CD14-positive monocyte (primary cell): ENCODE results near the gene ELMO1. TPM values are rescaled to one million over a fixed set of nuclear protein-coding genes. Genes with fewer than 3 reads are reported as not detected.

Source experiments
- DNase-seq, 3 donors: peaks; one replicate each; pipeline ENCODE4 v3.0.0-alpha.2; 2011 to 2022
- H2AFZ ChIP-seq: 2 replicates; pipeline ENCODE4 v1.6.0; 2012; ENCODE audit warnings: mild to moderate bottlenecking, low read depth, low read length, inconsistent platforms; ENCODE audit not compliant: insufficient read depth, poor library complexity, severe bottlenecking
- H3K27ac ChIP-seq, 2 donors: 1 replicate in 1 of 2; 2 replicates in 1 of 2; pipeline ENCODE4 v1.5.1; 2012 to 2013; ENCODE audit warnings: low read length in 2 of 2, control low read depth in 1 of 2, inconsistent platforms in 1 of 2, low read depth in 1 of 2, mild to moderate bottlenecking in 1 of 2
- H3K27me3 ChIP-seq, 2 donors: one replicate each; pipeline versions ENCODE4 v1.6.0 to v1.6.1; 2011 to 2013; ENCODE audit warnings: low read length in 2 of 2; ENCODE audit not compliant: control insufficient read depth in 2 of 2, insufficient read depth in 2 of 2
- H3K36me3 ChIP-seq, 2 donors: replicated peaks in 1 of 2; 1 replicate in 1 of 2; 2 replicates in 1 of 2; pipeline versions ENCODE4 v1.5.1 to v1.6.1; 2012 to 2013; ENCODE audit warnings: low read length in 2 of 2, control low read depth in 1 of 2, inconsistent platforms in 1 of 2, mild to moderate bottlenecking in 1 of 2; ENCODE audit not compliant: insufficient read depth in 2 of 2, control insufficient read depth in 1 of 2
- H3K4me1 ChIP-seq, 2 donors: 1 replicate in 1 of 2; 2 replicates in 1 of 2; pipeline versions ENCODE4 v1.5.1 to v1.6.1; 2012 to 2013; ENCODE audit warnings: low read length in 2 of 2, control low read depth in 1 of 2, inconsistent platforms in 1 of 2, mild to moderate bottlenecking in 1 of 2, moderate library complexity in 1 of 2; ENCODE audit not compliant: insufficient read depth in 2 of 2, control insufficient read depth in 1 of 2
- H3K4me2 ChIP-seq: replicated peaks from 2 replicates; pipeline ENCODE3; 2012; ENCODE audit warnings: low read length, moderate library complexity, mild to moderate bottlenecking; ENCODE audit not compliant: poor library complexity, severe bottlenecking; ENCODE audit errors: extremely low read depth
- H3K4me3 ChIP-seq, 3 experiments: fragments of 200-600 bp in 1 of 3; sonication (generic) in 1 of 3; replicated peaks in 1 of 3; 1 replicate in 2 of 3; 2 replicates in 1 of 3; pipeline ENCODE4 v1.5.1; 2011 to 2013; ENCODE audit warnings: low read length in 3 of 3, mild to moderate bottlenecking in 3 of 3, control low read depth in 2 of 3, low read depth in 2 of 3, inconsistent platforms in 1 of 3, moderate library complexity in 1 of 3
- H3K79me2 ChIP-seq: 2 replicates; pipeline ENCODE4 v1.6.0; 2012; ENCODE audit warnings: mild to moderate bottlenecking, control low read depth, inconsistent platforms, low read length, moderate library complexity; ENCODE audit not compliant: insufficient read depth
- H3K9ac ChIP-seq: 2 replicates; pipeline ENCODE4 v1.6.0; 2017; ENCODE audit warnings: low read length, mild to moderate bottlenecking; ENCODE audit not compliant: insufficient read depth, poor library complexity, severe bottlenecking
- H3K9me3 ChIP-seq, 2 donors: replicated peaks in 1 of 2; 1 replicate in 1 of 2; 2 replicates in 1 of 2; pipeline versions ENCODE4 v1.5.1 to v1.6.1; 2012 to 2013; ENCODE audit warnings: low read length in 2 of 2, control low read depth in 1 of 2; ENCODE audit not compliant: control insufficient read depth in 1 of 2, insufficient read depth in 1 of 2
- H4K20me1 ChIP-seq: 2 replicates; pipeline ENCODE4 v1.6.0; 2012; ENCODE audit warnings: mild to moderate bottlenecking, low read length, control low read depth, moderate library complexity; ENCODE audit not compliant: insufficient read depth
- H3K27ac Mint-ChIP-seq, 7 donors: one replicate each; pipeline ENCODE4 v1.8.0; 2020; ENCODE audit warnings: mild to moderate bottlenecking in 7 of 7, mixed read lengths in 7 of 7, moderate library complexity in 6 of 7, inconsistent platforms in 2 of 7
- H3K27me3 Mint-ChIP-seq, 3 donors: one replicate each; pipeline ENCODE4 v1.8.0; 2021 to 2022; ENCODE audit warnings: low read depth in 3 of 3, mild to moderate bottlenecking in 3 of 3, mixed read lengths in 3 of 3, moderate library complexity in 3 of 3, inconsistent platforms in 1 of 3
- H3K36me3 Mint-ChIP-seq, 2 donors: one replicate each; pipeline ENCODE4 v1.8.0; 2020; ENCODE audit warnings: mixed read lengths in 2 of 2, inconsistent platforms in 1 of 2, mild to moderate bottlenecking in 1 of 2
- H3K4me1 Mint-ChIP-seq: one replicate; pipeline ENCODE4 v1.8.0; 2020; ENCODE audit warnings: mild to moderate bottlenecking, mixed read lengths
- H3K4me3 Mint-ChIP-seq, 2 donors: one replicate each; pipeline ENCODE4 v1.8.0; 2020; ENCODE audit warnings: mild to moderate bottlenecking in 2 of 2, mixed read lengths in 2 of 2, moderate library complexity in 1 of 2
- H3K9me3 Mint-ChIP-seq, 7 donors: one replicate each; pipeline ENCODE4 v1.8.0; 2020 to 2022; ENCODE audit warnings: mixed read lengths in 7 of 7, mild to moderate bottlenecking in 6 of 7, moderate library complexity in 6 of 7, inconsistent platforms in 2 of 7
- whole genome bisulfite sequencing: methylation state at CpG from one replicate; pipeline ENCODE4 v1.1.5; 2013; ENCODE audit warnings: missing lambda C conversion rate; ENCODE audit not compliant: insufficient coverage; 5-methylcytosine and 5-hydroxymethylcytosine counted together
- intact Hi-C, 2 donors: fragments of 100-400 bp; cut with micrococcal nuclease; formaldehyde crosslinking; loops; one replicate each; pipeline versions ENCODE4 v1.15.0 to v1.15.1; 2023
- polyA plus RNA-seq, 3 donors: library from polyadenylated mRNA; depleted of rRNA in 1 of 3; unstranded in 2 of 3; stranded (reverse) in 1 of 3; fragments of 300-500 nt in 2 of 3; fragments of >200 nt in 1 of 3; fragmentation: Illumina TruSeq in 2 of 3; gene quantifications; 1 replicate in 2 of 3; 2 replicates in 1 of 3; pipeline ENCODE4 v1.2.3, GENCODE V29; 2012 to 2021
- TF ChIP-seq, protein P1 (sequence below): fragments of 200-600 bp; IDR thresholded peaks from one replicate; pipeline ENCODE4 v1.8.0; 2022; ENCODE audit warnings: antibody characterized with exemption, mild to moderate bottlenecking

Gene ELMO1
- polyA plus RNA-seq, 3 donors = 46.6 to 50.2 (median 46.7) TPM

DNA sequence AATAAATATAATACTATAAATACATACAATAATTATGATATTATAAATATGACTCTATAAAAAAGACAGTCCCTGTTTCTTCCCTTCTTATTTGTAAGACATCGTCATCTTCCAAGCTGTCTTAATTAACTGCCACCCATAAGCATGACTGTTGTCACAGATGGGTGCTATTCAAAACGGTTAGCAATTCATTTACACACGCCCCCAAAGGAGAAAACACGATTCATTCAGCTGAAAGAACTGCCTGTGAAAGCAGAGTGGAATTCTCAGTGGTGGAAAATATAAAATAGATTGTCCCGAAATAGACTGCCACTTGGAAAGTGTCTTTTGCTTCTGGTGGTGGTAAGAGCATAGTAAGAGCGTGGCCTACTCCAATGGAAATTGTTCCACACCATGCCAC lies 48.9 kb upstream of the ELMO1 start:
- Mint-ChIP-seq H3K9me3 (peaks cover 0 to 4% (median 0%) of the 10 kb centered on the region in 7 donors), H3K36me3 (no peaks in the 10 kb centered on the region), H3K4me1 (peaks cover 9% of the 10 kb centered on the region), H3K27ac (no peak overlapping the region), H3K4me3 (no peak overlapping the region), H3K27me3 (peaks cover 0 to 4% (median 0%) of the 10 kb centered on the region in 3 donors)
- H3K9me3 ChIP-seq = peaks cover 0 to under 1% of the 10 kb centered on the region in 2 donors
- TF ChIP-seq, protein P1, sequence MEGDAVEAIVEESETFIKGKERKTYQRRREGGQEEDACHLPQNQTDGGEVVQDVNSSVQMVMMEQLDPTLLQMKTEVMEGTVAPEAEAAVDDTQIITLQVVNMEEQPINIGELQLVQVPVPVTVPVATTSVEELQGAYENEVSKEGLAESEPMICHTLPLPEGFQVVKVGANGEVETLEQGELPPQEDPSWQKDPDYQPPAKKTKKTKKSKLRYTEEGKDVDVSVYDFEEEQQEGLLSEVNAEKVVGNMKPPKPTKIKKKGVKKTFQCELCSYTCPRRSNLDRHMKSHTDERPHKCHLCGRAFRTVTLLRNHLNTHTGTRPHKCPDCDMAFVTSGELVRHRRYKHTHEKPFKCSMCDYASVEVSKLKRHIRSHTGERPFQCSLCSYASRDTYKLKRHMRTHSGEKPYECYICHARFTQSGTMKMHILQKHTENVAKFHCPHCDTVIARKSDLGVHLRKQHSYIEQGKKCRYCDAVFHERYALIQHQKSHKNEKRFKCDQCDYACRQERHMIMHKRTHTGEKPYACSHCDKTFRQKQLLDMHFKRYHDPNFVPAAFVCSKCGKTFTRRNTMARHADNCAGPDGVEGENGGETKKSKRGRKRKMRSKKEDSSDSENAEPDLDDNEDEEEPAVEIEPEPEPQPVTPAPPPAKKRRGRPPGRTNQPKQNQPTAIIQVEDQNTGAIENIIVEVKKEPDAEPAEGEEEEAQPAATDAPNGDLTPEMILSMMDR = no peak
- no peak overlapping the region for H2AFZ ChIP-seq
- DNase-seq = no peak
- no peaks in the 10 kb centered on the region for H4K20me1 ChIP-seq
- H3K9ac ChIP-seq = no peak overlapping the region
- no peaks in the 10 kb centered on the region for H3K27me3 ChIP-seq
- no peak overlapping the region for H3K4me2 ChIP-seq
- intact Hi-C loops = no loop called here
- H3K79me2 ChIP-seq = no peaks in the 10 kb centered on the region
- H3K4me3 ChIP-seq = no peak overlapping the region
- peaks cover 5% of the 10 kb centered on the region in 2 donors for H3K4me1 ChIP-seq
- H3K36me3 ChIP-seq = no peaks in the 10 kb centered on the region
- WGBS = 97% methylated on average over 5 of the region's 6 CpGs
- H3K27ac ChIP-seq = no peak overlapping the region

DNA sequence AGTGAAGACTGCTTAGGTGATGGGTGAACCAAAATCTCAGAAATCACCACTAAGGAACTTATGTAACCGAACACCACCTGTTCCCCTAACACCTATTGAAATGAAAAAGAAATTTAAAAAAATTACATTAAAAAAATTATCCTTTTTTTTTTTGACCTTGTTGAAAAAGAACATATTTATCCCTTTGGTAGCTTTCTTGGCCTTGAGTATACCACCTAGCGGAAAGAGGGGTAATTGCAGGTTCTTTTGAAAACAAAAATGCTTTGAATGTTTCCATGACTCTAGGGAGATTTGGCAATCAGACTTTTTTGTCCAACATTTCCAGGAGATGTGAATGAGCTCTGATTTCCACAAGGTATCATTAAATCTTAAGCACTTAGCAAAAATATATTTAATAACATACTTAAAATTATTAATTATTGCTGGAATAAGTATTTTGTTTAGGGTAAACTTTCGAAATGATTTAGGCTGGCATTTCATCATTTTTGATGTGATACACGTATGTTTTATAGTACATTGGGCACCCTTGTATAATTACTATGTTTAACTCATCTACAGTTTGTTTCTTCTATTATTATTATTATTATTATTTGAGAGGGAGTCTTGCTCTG lies 47.0 kb upstream of the ELMO1 start:
- intact Hi-C loops = no loop called here
- Histone ChIP-seq H3K36me3 (no peaks in the 10 kb centered on the region), H3K4me2 (no peak overlapping the region), H3K9me3 (peaks cover 0 to 10% of the 10 kb centered on the region in 2 donors), H4K20me1 (no peaks in the 10 kb centered on the region), H3K27ac (no peak overlapping the region), H3K79me2 (no peaks in the 10 kb centered on the region), H3K4me3 (no peak overlapping the region), H3K9ac (no peak overlapping the region), H3K27me3 (no peaks in the 10 kb centered on the region), H2AFZ (no peak overlapping the region), H3K4me1 (peaks cover 5% of the 10 kb centered on the region in 2 donors)
- peaks cover 0 to 10% (median 5%) of the 10 kb centered on the region in 7 donors for H3K9me3 Mint-ChIP-seq
- H3K27ac Mint-ChIP-seq = no peak overlapping the region
- peak in 2 of 3 donors; percentile 35 to 50 for DNase-seq
- no peaks in the 10 kb centered on the region for H3K36me3 Mint-ChIP-seq
- no peak overlapping the region for H3K4me3 Mint-ChIP-seq
- peaks cover 9% of the 10 kb centered on the region for H3K4me1 Mint-ChIP-seq
- H3K27me3 Mint-ChIP-seq = peaks cover 0 to 6% (median 0%) of the 10 kb centered on the region in 3 donors
- TF ChIP-seq, protein P1 = peak; percentile 89
- no CpG with 5 or more reads among the region's 4 CpGs for WGBS
